ENCODE data around the gene AGAP1.

DNA sequence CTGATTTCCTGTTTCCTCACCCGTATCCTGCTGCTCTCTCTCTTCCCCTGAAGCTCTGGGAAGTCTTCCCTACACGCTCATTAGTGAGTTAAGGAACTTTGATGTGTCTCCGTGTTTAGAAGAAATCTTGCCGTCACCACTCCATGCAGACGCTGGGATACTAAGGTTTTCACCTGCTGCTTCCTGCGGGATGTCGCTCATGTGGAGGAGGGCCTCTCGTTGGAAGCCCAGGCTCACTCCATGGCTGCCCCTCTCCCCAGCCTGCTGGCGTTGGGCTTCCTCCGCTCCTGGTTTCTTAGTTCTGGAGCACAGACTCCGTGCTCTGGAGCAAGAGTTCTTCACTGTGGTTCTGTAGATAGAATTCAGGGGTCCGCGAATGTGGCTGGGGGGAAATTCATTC, 348.0 kb downstream of the AGAP1 start:
- TF ChIP-seq, protein P1, sequence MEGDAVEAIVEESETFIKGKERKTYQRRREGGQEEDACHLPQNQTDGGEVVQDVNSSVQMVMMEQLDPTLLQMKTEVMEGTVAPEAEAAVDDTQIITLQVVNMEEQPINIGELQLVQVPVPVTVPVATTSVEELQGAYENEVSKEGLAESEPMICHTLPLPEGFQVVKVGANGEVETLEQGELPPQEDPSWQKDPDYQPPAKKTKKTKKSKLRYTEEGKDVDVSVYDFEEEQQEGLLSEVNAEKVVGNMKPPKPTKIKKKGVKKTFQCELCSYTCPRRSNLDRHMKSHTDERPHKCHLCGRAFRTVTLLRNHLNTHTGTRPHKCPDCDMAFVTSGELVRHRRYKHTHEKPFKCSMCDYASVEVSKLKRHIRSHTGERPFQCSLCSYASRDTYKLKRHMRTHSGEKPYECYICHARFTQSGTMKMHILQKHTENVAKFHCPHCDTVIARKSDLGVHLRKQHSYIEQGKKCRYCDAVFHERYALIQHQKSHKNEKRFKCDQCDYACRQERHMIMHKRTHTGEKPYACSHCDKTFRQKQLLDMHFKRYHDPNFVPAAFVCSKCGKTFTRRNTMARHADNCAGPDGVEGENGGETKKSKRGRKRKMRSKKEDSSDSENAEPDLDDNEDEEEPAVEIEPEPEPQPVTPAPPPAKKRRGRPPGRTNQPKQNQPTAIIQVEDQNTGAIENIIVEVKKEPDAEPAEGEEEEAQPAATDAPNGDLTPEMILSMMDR (IDR thresholded peaks at IDR 0.05), result no peak
- no peak for TF ChIP-seq POLR2A (IDR thresholded peaks at IDR 0.05)

All from uterus (tissue), 2 donors.